Mucosa of rectum (tissue), 2 donors: ENCODE measurements around the gene OR1K1.

Experiments
- H3K27ac ChIP-seq, 2 donors: one replicate each; pipeline ENCODE4 v1.7.0; 2013; ENCODE audit warnings: inconsistent platforms in 2 of 2, low read depth in 2 of 2, low read length in 2 of 2
- H3K27me3 ChIP-seq, 2 donors: one replicate each; pipeline ENCODE4 v1.7.0; 2013; ENCODE audit warnings: low read length in 2 of 2; ENCODE audit not compliant: control insufficient read depth in 2 of 2, insufficient read depth in 2 of 2
- H3K36me3 ChIP-seq, 2 donors: one replicate each; pipeline ENCODE4 v1.7.0; 2013; ENCODE audit warnings: low read length in 2 of 2; ENCODE audit not compliant: control insufficient read depth in 2 of 2, insufficient read depth in 2 of 2
- H3K4me1 ChIP-seq, 2 donors: one replicate each; pipeline ENCODE4 v1.7.0; 2013; ENCODE audit warnings: low read length in 2 of 2, mild to moderate bottlenecking in 1 of 2; ENCODE audit not compliant: control insufficient read depth in 2 of 2, insufficient read depth in 2 of 2
- H3K4me3 ChIP-seq, 2 donors: one replicate each; pipeline ENCODE4 v1.7.0; 2013; ENCODE audit warnings: low read length in 2 of 2
- H3K9ac ChIP-seq, 2 donors: one replicate each; pipeline ENCODE4 v1.7.0; 2013; ENCODE audit warnings: low read length in 2 of 2, low read depth in 1 of 2, mild to moderate bottlenecking in 1 of 2
- H3K9me3 ChIP-seq, 2 donors: one replicate each; pipeline ENCODE4 v1.7.0; 2013; ENCODE audit warnings: low read length in 2 of 2; ENCODE audit not compliant: control insufficient read depth in 2 of 2
- donor health status: healthy.
- donor health status: Normal muscosa, but diverticular disease.

The OR1K1 gene

GRCh38 chr9:122848256-122848943, 48.5 kb downstream of the OR1K1 start:
- no peaks in the 10 kb centered on the region for H3K4me1 ChIP-seq
- peaks cover 30% of the 10 kb centered on the region in 2 donors for H3K36me3 ChIP-seq
- no peak overlapping the region for H3K9ac ChIP-seq
- no peak overlapping the region for H3K4me3 ChIP-seq
- no peak overlapping the region for H3K27ac ChIP-seq
- no peaks in the 10 kb centered on the region for H3K9me3 ChIP-seq
- no peaks in the 10 kb centered on the region for H3K27me3 ChIP-seq
